Measurements from ENCODE around the gene TRIM7. TPM values are rescaled to one million over a fixed set of nuclear protein-coding genes. Genes with fewer than 3 reads are reported as not detected.

Gene TRIM7
- total RNA-seq, 2 donors from 2014 or later = not detected

DNA sequence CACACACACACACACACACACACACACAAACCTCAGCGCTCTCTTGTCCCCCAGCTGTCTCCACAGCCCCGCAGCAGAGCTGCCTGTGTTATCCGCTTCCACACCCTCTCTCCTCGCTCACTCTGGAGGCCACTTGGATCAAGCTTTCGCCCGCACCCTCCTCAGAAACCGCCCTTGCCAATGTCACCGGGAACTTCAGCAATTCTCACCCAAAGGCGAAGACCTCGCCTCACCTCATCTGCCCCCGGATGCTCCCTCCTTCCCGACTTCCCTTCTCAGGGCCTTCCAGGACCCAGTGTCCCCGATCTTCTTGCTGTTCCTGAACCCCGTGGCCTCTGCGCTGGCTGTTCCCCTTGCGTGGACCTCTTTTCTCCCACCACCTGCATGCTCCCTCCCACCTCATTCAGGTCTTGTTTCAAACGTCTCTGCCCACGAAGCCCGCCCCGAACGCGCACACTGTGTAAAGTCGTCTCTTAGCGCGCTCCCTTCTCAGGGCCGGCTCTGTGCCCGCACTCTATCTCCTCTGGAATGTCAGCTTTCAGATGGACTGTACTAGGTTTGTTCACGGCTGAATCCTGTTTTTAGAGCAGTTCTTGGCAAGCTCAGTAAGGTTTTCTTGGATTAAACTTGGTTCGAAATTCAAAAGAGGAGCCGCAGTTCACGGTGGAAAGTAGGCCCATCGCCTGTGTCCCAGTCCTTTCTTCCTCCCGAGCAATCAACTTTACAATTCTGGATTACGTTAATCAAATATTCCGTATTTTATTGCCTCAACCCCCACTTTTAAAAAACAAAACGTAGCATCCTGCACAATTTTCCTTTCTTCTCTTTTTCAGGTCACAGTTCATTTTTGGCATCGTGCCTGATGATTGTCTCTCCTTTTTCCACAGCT is 1.0 kb upstream of the TRIM7 start:
- TF ChIP-seq, protein P1, sequence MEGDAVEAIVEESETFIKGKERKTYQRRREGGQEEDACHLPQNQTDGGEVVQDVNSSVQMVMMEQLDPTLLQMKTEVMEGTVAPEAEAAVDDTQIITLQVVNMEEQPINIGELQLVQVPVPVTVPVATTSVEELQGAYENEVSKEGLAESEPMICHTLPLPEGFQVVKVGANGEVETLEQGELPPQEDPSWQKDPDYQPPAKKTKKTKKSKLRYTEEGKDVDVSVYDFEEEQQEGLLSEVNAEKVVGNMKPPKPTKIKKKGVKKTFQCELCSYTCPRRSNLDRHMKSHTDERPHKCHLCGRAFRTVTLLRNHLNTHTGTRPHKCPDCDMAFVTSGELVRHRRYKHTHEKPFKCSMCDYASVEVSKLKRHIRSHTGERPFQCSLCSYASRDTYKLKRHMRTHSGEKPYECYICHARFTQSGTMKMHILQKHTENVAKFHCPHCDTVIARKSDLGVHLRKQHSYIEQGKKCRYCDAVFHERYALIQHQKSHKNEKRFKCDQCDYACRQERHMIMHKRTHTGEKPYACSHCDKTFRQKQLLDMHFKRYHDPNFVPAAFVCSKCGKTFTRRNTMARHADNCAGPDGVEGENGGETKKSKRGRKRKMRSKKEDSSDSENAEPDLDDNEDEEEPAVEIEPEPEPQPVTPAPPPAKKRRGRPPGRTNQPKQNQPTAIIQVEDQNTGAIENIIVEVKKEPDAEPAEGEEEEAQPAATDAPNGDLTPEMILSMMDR (conservative IDR thresholded peaks at IDR 0.05) = no peak
- peak overlapping the region; percentile 98 for H3K4me3 ChIP-seq (ENCODE audit: low read length)
- H3K36me3 ChIP-seq (ENCODE audit: control insufficient read depth, insufficient read depth, low read length) = no peaks in the 10 kb centered on the region
- 1 to 3% methylated on average over 32 to 37 of the region's 37 CpGs for WGBS, 2 experiments (ENCODE audit: insufficient coverage in 1 of 2, insufficient read length in 1 of 2)
- H3K4me3 Mint-ChIP-seq = peak overlapping the region; percentile 87
- H3K9me3 Mint-ChIP-seq = no peaks in the 10 kb centered on the region
- H3K9ac ChIP-seq (ENCODE audit: extremely low read depth, low read length, poor library complexity, severe bottlenecking) = peak overlapping the region; percentile 1
- no peaks in the 10 kb centered on the region for H3K36me3 Mint-ChIP-seq (ENCODE audit: low read depth)
- peaks cover 56% of the 10 kb centered on the region for H3K27me3 Mint-ChIP-seq (ENCODE audit: insufficient read depth)
- H3K27ac Mint-ChIP-seq = peak overlapping the region; percentile 87
- no peaks in the 10 kb centered on the region for H3K9me3 ChIP-seq (ENCODE audit: control insufficient read depth, low read length)
- no peaks in the 10 kb centered on the region for H3K4me1 ChIP-seq (ENCODE audit: control insufficient read depth, insufficient read depth, low read length)
- H3K27me3 ChIP-seq (ENCODE audit: control insufficient read depth, insufficient read depth, low read length, poor library complexity, severe bottlenecking) = peaks cover 53% of the 10 kb centered on the region
- H3K4me1 Mint-ChIP-seq = peaks cover 6% of the 10 kb centered on the region
- no peak for DNase-seq
- no peak overlapping the region for H3K27ac ChIP-seq (ENCODE audit: low read depth, low read length)

DNA sequence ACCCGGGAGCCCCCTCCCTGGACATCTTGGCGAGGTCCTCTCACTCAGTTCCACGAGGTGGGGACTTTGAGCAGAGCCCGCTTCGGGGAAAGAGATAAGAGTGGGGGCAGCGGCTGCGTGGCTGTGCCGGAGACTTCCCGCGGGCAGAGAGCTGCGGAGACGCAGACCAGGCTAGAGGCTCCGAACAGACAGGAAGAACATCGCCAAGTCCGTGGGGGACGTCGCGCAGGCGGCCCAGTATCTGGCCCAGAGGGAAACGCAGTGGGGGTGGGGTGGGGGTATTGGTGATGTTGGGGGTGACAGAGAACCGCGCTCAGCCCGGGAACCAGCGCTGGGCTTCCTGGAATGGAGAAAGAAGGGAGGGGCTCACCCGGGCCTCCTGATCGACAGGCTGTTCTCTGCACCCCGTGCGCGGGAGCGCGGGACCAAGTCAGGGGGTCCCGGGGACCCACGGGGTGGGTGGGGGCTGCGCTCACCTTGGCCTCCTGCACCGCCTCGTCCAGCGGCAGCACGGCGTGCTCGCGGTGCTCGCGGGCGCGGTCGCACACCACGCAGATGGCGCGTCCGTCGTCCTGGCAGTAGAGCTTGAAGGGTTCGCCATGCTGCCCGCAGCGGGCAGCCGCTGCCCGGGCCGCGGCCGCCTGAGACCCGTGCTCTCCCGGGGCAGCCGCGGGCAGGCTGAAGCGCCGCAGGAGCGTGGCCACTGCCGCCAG is 727 bp downstream of the TRIM7 start:
- TF ChIP-seq, protein P1 (conservative IDR thresholded peaks at IDR 0.05) = no peak
- Histone ChIP-seq H3K27ac (ENCODE audit: low read depth, low read length) (no peak overlapping the region), H3K9ac (ENCODE audit: extremely low read depth, low read length, poor library complexity, severe bottlenecking) (no peak overlapping the region), H3K4me3 (ENCODE audit: low read length) (peak overlapping the region; percentile 98), H3K4me1 (ENCODE audit: control insufficient read depth, insufficient read depth, low read length) (no peaks in the 10 kb centered on the region), H3K9me3 (ENCODE audit: control insufficient read depth, low read length) (no peaks in the 10 kb centered on the region), H3K27me3 (ENCODE audit: control insufficient read depth, insufficient read depth, low read length, poor library complexity, severe bottlenecking) (peaks cover 71% of the 10 kb centered on the region), H3K36me3 (ENCODE audit: control insufficient read depth, insufficient read depth, low read length) (no peaks in the 10 kb centered on the region)
- WGBS, 2 experiments (ENCODE audit: insufficient coverage in 1 of 2, insufficient read length in 1 of 2) = 1 to 2% methylated on average over 20 to 67 of the region's 67 CpGs
- Mint-ChIP-seq H3K4me3 (peak overlapping the region; percentile 87), H3K4me1 (peaks cover 6% of the 10 kb centered on the region), H3K27me3 (ENCODE audit: insufficient read depth) (peaks cover 73% of the 10 kb centered on the region), H3K36me3 (ENCODE audit: low read depth) (no peaks in the 10 kb centered on the region), H3K27ac (no peak overlapping the region), H3K9me3 (no peaks in the 10 kb centered on the region)
- peak; percentile 79 for DNase-seq

DNA sequence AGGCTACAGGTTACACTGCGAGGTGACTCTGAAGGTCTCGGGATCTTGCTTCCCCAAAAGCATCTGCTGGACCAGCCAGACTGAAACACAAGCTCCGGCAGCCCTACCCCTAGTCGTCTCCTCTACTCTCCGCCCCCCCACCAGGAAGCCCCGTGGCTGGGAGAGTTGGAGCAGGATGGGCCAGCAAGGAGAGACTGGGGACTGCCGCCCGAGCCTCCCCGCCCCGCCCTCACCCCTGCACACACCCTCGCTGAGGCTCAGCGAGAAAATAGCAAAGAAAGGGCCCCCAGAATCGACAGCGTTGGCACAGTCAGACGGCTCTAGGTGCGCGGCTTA is 1.3 kb downstream of the TRIM7 start:
- Histone ChIP-seq H3K27ac (ENCODE audit: low read depth, low read length) (no peak overlapping the region), H3K9me3 (ENCODE audit: control insufficient read depth, low read length) (no peaks in the 10 kb centered on the region), H3K4me3 (ENCODE audit: low read length) (peak overlapping the region; percentile 98), H3K36me3 (ENCODE audit: control insufficient read depth, insufficient read depth, low read length) (no peaks in the 10 kb centered on the region), H3K27me3 (ENCODE audit: control insufficient read depth, insufficient read depth, low read length, poor library complexity, severe bottlenecking) (peaks cover 72% of the 10 kb centered on the region), H3K4me1 (ENCODE audit: control insufficient read depth, insufficient read depth, low read length) (peaks cover 2% of the 10 kb centered on the region), H3K9ac (ENCODE audit: extremely low read depth, low read length, poor library complexity, severe bottlenecking) (no peak overlapping the region)
- H3K27ac Mint-ChIP-seq = no peak overlapping the region
- TF ChIP-seq, protein P1 (conservative IDR thresholded peaks at IDR 0.05) = no peak
- peaks cover 7% of the 10 kb centered on the region for H3K4me1 Mint-ChIP-seq
- WGBS, 2 experiments (ENCODE audit: insufficient coverage in 1 of 2, insufficient read length in 1 of 2) = 16 to 22% methylated on average over 7 to 17 of the region's 17 CpGs
- DNase-seq = no peak
- H3K4me3 Mint-ChIP-seq = peak overlapping the region; percentile 87
- H3K9me3 Mint-ChIP-seq = no peaks in the 10 kb centered on the region
- H3K36me3 Mint-ChIP-seq (ENCODE audit: low read depth) = no peaks in the 10 kb centered on the region
- H3K27me3 Mint-ChIP-seq (ENCODE audit: insufficient read depth) = peaks cover 76% of the 10 kb centered on the region
